ENCODE data around the gene PITX3.

- TF ChIP-seq POLR2AphosphoS5 (IDR thresholded peaks at IDR 0.05) (no peak), CTCF (IDR thresholded peaks at IDR 0.05 in 8 of 11, conservative IDR thresholded peaks at IDR 0.05 in 3 of 11) (no peak), POLR2A (IDR thresholded peaks at IDR 0.05) (no peak)
Observed at GRCh38 chr10:102286216-102286615, 44.9 kb upstream of the PITX3 start.
